Smooth muscle cell (in vitro differentiated cells): ENCODE measurements around the gene DAPK3. TPM values are rescaled to one million over a fixed set of nuclear protein-coding genes. Genes with fewer than 3 reads are reported as not detected.
"Not testable (repeated sequence)": the region's sequence is repeated elsewhere in the genome, so short reads cannot be mapped to it uniquely, and the experiment has no call there.

Experiments used
- DNase-seq: peaks from one replicate; lab custom pipeline; 2025; ENCODE audit not compliant: unreplicated experiment; lab: John Stamatoyannopoulos, UW
- H2AFZ ChIP-seq: fragments of 200-600 bp; sonication (generic); 2 replicates; pipeline ENCODE4 v1.6.0; 2016; ENCODE audit warnings: antibody characterized with exemption, low read depth, mild to moderate bottlenecking
- H3F3A ChIP-seq: fragments of 200-600 bp; sonication (generic); 2 replicates; pipeline ENCODE4 v1.6.0; 2017; ENCODE audit warnings: antibody characterized with exemption, low read depth
- H3K27ac ChIP-seq: fragments of 200-600 bp; sonication (generic); 2 replicates; pipeline ENCODE4 v1.5.1; 2016; ENCODE audit warnings: low read depth, mild to moderate bottlenecking
- H3K27me3 ChIP-seq: fragments of 200-600 bp; sonication (generic); 2 replicates; pipeline ENCODE4 v1.6.1; 2016; ENCODE audit warnings: low read depth, mild to moderate bottlenecking
- H3K36me3 ChIP-seq: fragments of 200-600 bp; sonication (generic); 2 replicates; pipeline ENCODE4 v1.5.1; 2016; ENCODE audit warnings: low read depth
- H3K4me1 ChIP-seq: fragments of 200-600 bp; sonication (generic); 2 replicates; pipeline ENCODE4 v1.5.1; 2016; ENCODE audit warnings: low read depth
- H3K4me2 ChIP-seq: fragments of 200-600 bp; sonication (generic); 2 replicates; pipeline ENCODE4 v1.6.0; 2016; ENCODE audit warnings: mild to moderate bottlenecking
- H3K4me3 ChIP-seq: fragments of 200-600 bp; sonication (generic); 2 replicates; pipeline ENCODE4 v1.5.1; 2016; ENCODE audit warnings: mild to moderate bottlenecking
- H3K79me2 ChIP-seq: fragments of 200-600 bp; sonication (generic); 2 replicates; pipeline ENCODE4 v1.6.0; 2016; ENCODE audit warnings: low read depth, mild to moderate bottlenecking
- H3K9ac ChIP-seq: fragments of 200-600 bp; sonication (generic); 2 replicates; pipeline ENCODE4 v1.6.0; 2016; ENCODE audit warnings: low read depth
- H3K9me3 ChIP-seq: fragments of 200-600 bp; sonication (generic); replicated peaks from 2 replicates; pipeline ENCODE4 v1.5.1; 2016; ENCODE audit warnings: low read depth
- H4K20me1 ChIP-seq: fragments of 200-600 bp; sonication (generic); 2 replicates; pipeline ENCODE4 v1.6.0; 2016; ENCODE audit warnings: low read depth
- WGBS: methylation state at CpG from one replicate; pipeline ENCODE4 v1.1.7; 2016; ENCODE audit warnings: low lambda C conversion rate; 5-methylcytosine and 5-hydroxymethylcytosine counted together
- polyA plus RNA-seq: library from polyadenylated mRNA; unstranded; fragments of >200 nt; fragmentation: Nextera tagmentation; extraction: Ambion mirVana; gene quantifications from 2 replicates; pipeline ENCODE4 v1.2.1, GENCODE V29; 2016
- total RNA-seq: library from RNA; depleted of rRNA; stranded (reverse); fragments of >200 nt; gene quantifications from 2 replicates; pipeline ENCODE4 v1.2.3, GENCODE V29; 2014
- TF ChIP-seq, protein P1 (sequence below): fragments of 200-600 bp; sonication (generic); IDR thresholded peaks from 2 replicates; pipeline ENCODE4 v1.5.1; 2017; ENCODE audit warnings: borderline replicate concordance, mild to moderate bottlenecking, antibody characterized with exemption; ENCODE audit not compliant: insufficient read depth, poor library complexity, severe bottlenecking

The DAPK3 gene
- total and polyA plus RNA-seq, 2 experiments from 2014 or later, result 82.9 to 113 TPM

DNA sequence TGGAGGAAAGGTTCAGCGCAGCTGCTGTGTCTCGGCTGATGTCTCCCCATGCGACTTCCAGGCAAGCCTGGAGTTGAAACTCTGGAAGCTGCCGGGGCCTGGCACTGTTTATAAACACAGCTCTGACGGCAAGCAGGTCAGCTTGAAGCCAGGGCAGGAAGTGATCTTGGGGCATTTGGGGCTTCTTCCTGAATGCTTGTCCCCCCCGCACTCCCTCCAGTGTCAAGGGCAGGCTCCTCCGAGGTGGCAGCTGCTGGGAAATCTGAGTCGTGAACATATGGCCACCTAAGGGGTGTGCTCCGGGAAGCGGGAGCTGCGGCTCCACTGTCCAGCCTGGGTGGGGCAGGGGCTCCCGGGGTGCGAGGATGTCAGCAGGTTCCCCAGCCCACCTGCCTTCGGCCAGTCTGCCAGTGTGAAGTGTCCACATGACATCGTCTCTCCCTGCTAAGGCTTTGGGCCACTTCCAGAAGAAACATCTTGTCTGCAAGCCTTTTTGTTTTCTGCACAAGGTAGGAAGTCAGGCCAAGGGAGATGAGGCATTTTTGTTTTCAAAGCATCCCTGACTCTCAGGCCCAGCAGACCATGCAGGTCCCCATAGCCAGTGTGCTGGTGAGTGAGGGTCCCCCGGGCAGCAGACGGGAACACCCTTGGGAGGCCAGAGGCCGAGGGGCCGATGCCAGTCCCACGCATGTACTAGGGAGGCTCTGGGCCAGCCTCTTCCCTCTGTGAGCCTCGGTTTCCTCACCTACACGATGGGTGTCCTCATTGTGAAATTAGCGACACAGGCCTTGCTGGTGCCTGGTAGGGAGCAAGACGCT is 39.3 kb upstream of the DAPK3 start:
- TF ChIP-seq, protein P1, sequence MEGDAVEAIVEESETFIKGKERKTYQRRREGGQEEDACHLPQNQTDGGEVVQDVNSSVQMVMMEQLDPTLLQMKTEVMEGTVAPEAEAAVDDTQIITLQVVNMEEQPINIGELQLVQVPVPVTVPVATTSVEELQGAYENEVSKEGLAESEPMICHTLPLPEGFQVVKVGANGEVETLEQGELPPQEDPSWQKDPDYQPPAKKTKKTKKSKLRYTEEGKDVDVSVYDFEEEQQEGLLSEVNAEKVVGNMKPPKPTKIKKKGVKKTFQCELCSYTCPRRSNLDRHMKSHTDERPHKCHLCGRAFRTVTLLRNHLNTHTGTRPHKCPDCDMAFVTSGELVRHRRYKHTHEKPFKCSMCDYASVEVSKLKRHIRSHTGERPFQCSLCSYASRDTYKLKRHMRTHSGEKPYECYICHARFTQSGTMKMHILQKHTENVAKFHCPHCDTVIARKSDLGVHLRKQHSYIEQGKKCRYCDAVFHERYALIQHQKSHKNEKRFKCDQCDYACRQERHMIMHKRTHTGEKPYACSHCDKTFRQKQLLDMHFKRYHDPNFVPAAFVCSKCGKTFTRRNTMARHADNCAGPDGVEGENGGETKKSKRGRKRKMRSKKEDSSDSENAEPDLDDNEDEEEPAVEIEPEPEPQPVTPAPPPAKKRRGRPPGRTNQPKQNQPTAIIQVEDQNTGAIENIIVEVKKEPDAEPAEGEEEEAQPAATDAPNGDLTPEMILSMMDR, result no peak
- Histone ChIP-seq H3K4me2 (no peak overlapping the region), H3K9ac (no peak overlapping the region)

DNA sequence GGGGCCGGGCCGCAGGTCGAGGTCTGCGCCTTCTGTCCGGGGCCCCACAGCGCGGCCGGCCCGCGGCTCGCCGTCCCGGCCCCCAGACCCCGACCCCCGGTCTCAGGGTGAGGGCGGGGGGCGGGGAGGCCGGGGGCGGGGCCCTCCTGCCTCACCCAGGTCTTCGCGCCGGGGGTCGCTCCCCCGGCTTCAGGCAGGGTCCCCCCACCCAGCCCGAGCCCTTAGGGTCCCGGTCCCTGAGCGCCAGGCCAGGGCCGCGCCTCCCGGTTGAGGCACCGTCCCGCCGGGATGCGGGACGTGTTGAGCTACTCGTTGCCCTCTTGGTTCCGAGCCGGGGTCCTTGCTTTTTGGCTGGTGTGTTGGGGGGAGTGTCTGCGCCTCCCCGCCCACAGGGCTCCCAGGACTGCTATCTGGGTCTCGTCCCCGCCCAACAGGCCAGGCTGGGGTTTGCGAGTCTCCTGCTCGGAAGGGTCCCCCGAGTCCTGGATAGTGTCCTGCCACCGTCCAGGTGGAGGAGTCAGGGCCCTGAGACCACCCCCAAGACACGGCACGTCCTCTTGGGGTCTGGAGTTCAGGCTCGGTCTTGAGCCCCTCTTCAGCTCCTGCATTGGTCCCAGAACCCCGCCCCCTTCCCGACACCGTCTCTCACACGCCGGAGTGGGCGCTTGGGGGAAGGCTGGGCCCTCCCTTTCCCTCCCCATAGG is 37.1 kb upstream of the DAPK3 start:
- DNase-seq, result no peak
- peak overlapping the region; percentile 84 for H3K4me3 ChIP-seq
- no peaks in the 10 kb centered on the region for H3K9me3 ChIP-seq
- 2% methylated on average over 31 of the region's 55 CpGs for WGBS
- no peaks in the 10 kb centered on the region for H3K36me3 ChIP-seq
- H3K9ac ChIP-seq, result peak overlapping the region; percentile 78
- H3K27me3 ChIP-seq, result no peaks in the 10 kb centered on the region
- H3K4me2 ChIP-seq, result peak overlapping the region; percentile 100
- peaks cover 46% of the 10 kb centered on the region for H4K20me1 ChIP-seq
- no peak overlapping the region for H3K27ac ChIP-seq
- peak overlapping the region; percentile 55 for H2AFZ ChIP-seq
- peaks cover 39% of the 10 kb centered on the region for H3K79me2 ChIP-seq
- TF ChIP-seq, protein P1, result no peak
- no peaks in the 10 kb centered on the region for H3F3A ChIP-seq
- H3K4me1 ChIP-seq, result peaks cover 15% of the 10 kb centered on the region

More for the DNA sequence above, 39.3 kb upstream of the DAPK3 start:
- no peaks in the 10 kb centered on the region for H3F3A ChIP-seq
- H4K20me1 ChIP-seq, result peaks cover 66% of the 10 kb centered on the region
- 84% methylated on average over 24 of the region's 24 CpGs for WGBS
- H3K79me2 ChIP-seq, result peaks cover 44% of the 10 kb centered on the region
- H3K27me3 ChIP-seq, result no peaks in the 10 kb centered on the region
- no peak overlapping the region for H2AFZ ChIP-seq
- H3K4me3 ChIP-seq, result no peak overlapping the region
- no peak overlapping the region for H3K27ac ChIP-seq
- DNase-seq, result no peak
- no peaks in the 10 kb centered on the region for H3K9me3 ChIP-seq
- H3K36me3 ChIP-seq, result no peaks in the 10 kb centered on the region
- peaks cover 15% of the 10 kb centered on the region for H3K4me1 ChIP-seq

DNA sequence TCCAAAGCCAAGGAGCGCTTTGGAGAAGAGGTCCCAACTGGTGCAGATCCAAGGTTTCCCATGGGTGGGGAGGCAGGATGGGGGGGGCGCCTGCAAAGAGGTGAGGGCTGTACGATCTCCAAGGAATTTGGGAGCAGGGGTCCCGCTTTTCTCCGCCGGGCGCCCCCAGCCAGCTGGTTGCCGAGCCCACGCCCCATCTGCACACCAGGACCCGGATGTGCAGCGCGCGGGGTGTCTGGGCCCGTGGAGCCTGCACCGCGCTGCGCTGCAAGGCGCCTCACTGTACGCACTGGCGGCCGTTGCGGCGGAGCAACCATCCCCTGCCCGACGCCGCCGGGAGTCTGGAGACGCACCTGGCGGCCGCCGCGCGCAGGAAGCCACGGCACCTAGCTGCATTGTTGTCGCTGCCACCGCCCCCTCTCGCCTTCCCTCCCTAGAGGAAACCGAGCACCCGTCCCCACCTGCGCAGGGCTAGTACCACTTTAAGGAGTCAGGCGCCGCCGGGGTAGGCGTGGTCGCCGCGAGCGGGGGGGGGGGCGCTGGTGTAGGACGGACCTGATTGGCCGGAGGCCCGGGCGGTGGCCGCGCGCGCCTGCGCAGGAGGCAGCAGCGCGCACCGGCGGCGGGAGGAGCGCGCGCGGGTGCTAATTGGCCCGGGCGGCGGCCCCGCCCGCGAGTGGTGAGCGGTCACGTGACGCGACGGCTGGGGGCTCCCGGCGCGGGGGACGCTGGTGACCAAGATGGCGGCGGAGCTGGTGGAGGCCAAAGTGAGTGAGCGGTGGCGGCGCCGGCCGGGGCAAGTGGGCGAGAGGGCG is 36.3 kb upstream of the DAPK3 start, which contains the start of gene PIAS4:
TSS of gene PIAS4 (plus strand) at position 716 of the 815 bp plus-strand sequence. CDS start at position 741, 25 bp downstream.
- Histone ChIP-seq H3K79me2 (peaks cover 39% of the 10 kb centered on the region), H3K4me2 (peak within 1 kb of the TSS; percentile 100), H3K27ac (no peak within 1 kb of the TSS), H3K27me3 (no peaks in the 10 kb centered on the region), H2AFZ (peak within 1 kb of the TSS; percentile 58), H3K4me1 (peaks cover 15% of the 10 kb centered on the region), H3K4me3 (peak within 1 kb of the TSS; percentile 84), H3K36me3 (no peaks in the 10 kb centered on the region), H3F3A (no peaks in the 10 kb centered on the region), H3K9me3 (no peaks in the 10 kb centered on the region), H4K20me1 (peaks cover 38% of the 10 kb centered on the region), H3K9ac (peak within 1 kb of the TSS; percentile 78)
- TF ChIP-seq, protein P1, result no peak
- peak; percentile 92 for DNase-seq
- WGBS, result 1% methylated on average over 55 of the region's 91 CpGs

DNA sequence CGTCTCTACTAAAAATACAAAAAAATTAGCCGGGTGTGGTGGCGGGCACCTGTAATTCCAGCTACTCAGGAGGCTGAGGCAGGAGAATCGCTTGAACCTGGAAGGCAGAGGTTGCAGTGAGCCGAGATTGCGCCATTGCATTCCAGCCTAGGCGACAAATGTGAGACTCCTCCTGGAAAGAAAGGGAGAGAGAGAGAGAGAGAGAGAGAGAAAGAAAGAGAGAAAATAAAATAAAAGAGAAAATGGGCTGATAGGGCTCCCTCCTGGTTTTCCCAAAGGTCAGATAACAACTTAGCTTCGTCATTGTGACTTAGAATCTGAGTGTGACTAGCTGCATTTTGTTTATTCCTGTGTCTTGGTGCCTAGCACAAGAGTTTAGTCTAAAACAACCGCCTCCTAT is 34.5 kb upstream of the DAPK3 start:
- not testable (repeated sequence) for H3F3A ChIP-seq, H3K4me2 ChIP-seq, H3K27me3 ChIP-seq, H3K27ac ChIP-seq, H3K9me3 ChIP-seq, DNase-seq, H3K4me3 ChIP-seq, H2AFZ ChIP-seq, H3K9ac ChIP-seq, H3K36me3 ChIP-seq
- peaks cover 29% of the 10 kb centered on the region for H3K79me2 ChIP-seq
- H4K20me1 ChIP-seq, result peaks cover 24% of the 10 kb centered on the region
- 98% methylated on average over 9 of the region's 9 CpGs for WGBS
- H3K4me1 ChIP-seq, result peaks cover 15% of the 10 kb centered on the region

DNA sequence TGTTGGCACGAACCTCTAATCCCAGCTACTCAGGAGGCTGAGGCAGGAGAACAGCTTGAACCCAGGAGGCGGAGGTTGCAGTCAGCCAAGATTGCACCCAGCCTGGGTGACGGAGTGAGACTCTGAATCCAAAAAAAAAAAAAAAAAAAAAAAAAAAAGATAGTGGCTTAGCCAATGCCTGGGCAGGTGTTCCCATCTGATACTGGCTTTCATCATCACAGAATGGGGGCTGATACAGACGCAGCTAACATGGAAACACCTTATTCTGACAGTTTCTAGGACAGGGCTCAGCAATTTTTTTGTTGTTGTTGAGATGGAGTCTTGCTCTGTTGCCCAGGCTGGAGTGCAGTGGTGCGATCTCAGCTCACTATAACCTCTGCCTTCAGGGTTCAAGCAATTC is 29.9 kb upstream of the DAPK3 start:
- not testable (repeated sequence) for H3K27ac ChIP-seq, H3K4me1 ChIP-seq, H2AFZ ChIP-seq, H3K27me3 ChIP-seq, H3F3A ChIP-seq, H3K36me3 ChIP-seq, H3K4me2 ChIP-seq, H4K20me1 ChIP-seq, H3K4me3 ChIP-seq, DNase-seq, H3K79me2 ChIP-seq, H3K9ac ChIP-seq, H3K9me3 ChIP-seq
- 89% methylated on average over 5 of the region's 5 CpGs for WGBS
